Measurements from ENCODE around the gene OR11A1.

DNA sequence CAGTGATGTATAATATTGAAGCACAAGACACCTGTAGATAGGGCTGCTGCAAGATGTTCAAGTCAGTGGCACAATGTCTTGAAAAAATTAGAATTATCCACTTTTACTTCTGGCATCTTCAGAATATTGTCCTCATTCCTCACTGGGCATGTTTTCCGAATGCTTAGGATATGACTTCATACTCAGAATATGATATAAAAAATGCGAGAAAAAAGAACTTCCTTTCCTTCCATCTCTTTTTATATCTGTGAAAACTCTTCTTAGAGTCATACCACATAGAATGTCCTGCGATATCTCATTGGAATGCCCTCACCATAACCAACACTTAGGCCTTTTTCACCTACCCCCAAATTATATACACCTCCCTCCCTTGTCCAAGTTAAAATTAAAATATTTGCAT lies 26.3 kb upstream of the OR11A1 start:
- TF ChIP-seq, protein P1, sequence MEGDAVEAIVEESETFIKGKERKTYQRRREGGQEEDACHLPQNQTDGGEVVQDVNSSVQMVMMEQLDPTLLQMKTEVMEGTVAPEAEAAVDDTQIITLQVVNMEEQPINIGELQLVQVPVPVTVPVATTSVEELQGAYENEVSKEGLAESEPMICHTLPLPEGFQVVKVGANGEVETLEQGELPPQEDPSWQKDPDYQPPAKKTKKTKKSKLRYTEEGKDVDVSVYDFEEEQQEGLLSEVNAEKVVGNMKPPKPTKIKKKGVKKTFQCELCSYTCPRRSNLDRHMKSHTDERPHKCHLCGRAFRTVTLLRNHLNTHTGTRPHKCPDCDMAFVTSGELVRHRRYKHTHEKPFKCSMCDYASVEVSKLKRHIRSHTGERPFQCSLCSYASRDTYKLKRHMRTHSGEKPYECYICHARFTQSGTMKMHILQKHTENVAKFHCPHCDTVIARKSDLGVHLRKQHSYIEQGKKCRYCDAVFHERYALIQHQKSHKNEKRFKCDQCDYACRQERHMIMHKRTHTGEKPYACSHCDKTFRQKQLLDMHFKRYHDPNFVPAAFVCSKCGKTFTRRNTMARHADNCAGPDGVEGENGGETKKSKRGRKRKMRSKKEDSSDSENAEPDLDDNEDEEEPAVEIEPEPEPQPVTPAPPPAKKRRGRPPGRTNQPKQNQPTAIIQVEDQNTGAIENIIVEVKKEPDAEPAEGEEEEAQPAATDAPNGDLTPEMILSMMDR (IDR thresholded peaks at IDR 0.05; ENCODE audit: extremely low read depth in 1 of 2, insufficient read depth in 1 of 2, low read depth in 1 of 2, low read length in 2 of 2) = no peak
- TF ChIP-seq POLR2AphosphoS5 (IDR thresholded peaks at IDR 0.05; ENCODE audit: insufficient read depth, low read depth, low read length) = no peak
- TF ChIP-seq MYC (IDR thresholded peaks at IDR 0.05; ENCODE audit: low read depth, low read length) = no peak
- TF ChIP-seq, protein P2, sequence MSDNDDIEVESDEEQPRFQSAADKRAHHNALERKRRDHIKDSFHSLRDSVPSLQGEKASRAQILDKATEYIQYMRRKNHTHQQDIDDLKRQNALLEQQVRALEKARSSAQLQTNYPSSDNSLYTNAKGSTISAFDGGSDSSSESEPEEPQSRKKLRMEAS (IDR thresholded peaks at IDR 0.05; ENCODE audit: insufficient read depth, insufficient read length) = no peak

Measured in endothelial cell of umbilical vein (primary cell).